MCF 10A (cell line): ENCODE measurements around the gene PTPRK. TPM values are rescaled to one million over a fixed set of nuclear protein-coding genes. Genes with fewer than 3 reads are reported as not detected.

Experiments
- BruUV-seq: library from RNA; stranded (reverse); fragments of 400-500 nt; replicated peaks from 2 replicates; lab custom pipeline; 2021; lab: Mats Ljungman, UMichigan
- CTCF ChIA-PET: fragments of 300-600 bp; sonication (Branson Sonifier 250); formaldehyde crosslinking; extraction: SDS; loops from one replicate; lab custom pipeline; 2021; ENCODE audit warnings: antibody characterized with exemption, inconsistent platforms; lab: Yijun Ruan, JAX
- POLR2A ChIA-PET: fragments of 300-600, 350-650 bp; sonication (Branson Sonifier 250); formaldehyde crosslinking; extraction: SDS; loops from one replicate; lab custom pipeline; 2020; ENCODE audit warnings: antibody characterized with exemption, inconsistent platforms; lab: Yijun Ruan, JAX
- DNase-seq: peaks from one replicate; pipeline ENCODE4 v3.0.0-alpha.2; 2018; ENCODE audit not compliant: unreplicated experiment
- H3K27ac Mint-ChIP-seq: one replicate; pipeline ENCODE4 v1.8.0; 2022; ENCODE audit warnings: mild to moderate bottlenecking, low read depth, mixed read lengths; ENCODE audit not compliant: unreplicated experiment
- H3K27me3 Mint-ChIP-seq: one replicate; pipeline ENCODE4 v1.8.0; 2022; ENCODE audit warnings: mixed read lengths; ENCODE audit not compliant: insufficient read depth, unreplicated experiment
- H3K36me3 Mint-ChIP-seq: one replicate; pipeline ENCODE4 v1.8.0; 2022; ENCODE audit warnings: mild to moderate bottlenecking, moderate library complexity, mixed read lengths; ENCODE audit not compliant: insufficient read depth, unreplicated experiment
- H3K4me1 Mint-ChIP-seq: one replicate; pipeline ENCODE4 v1.8.0; 2022; ENCODE audit warnings: mixed read lengths; ENCODE audit not compliant: insufficient read depth, unreplicated experiment
- H3K4me3 Mint-ChIP-seq: one replicate; pipeline ENCODE4 v1.8.0; 2022; ENCODE audit warnings: mild to moderate bottlenecking, moderate library complexity, mixed read lengths; ENCODE audit not compliant: unreplicated experiment
- H3K9me3 Mint-ChIP-seq: one replicate; pipeline ENCODE4 v1.8.0; 2022; ENCODE audit warnings: mixed read lengths; ENCODE audit not compliant: unreplicated experiment
- intact Hi-C: fragments of 100-400 bp; cut with micrococcal nuclease; formaldehyde crosslinking; loops from 2 replicates; pipeline ENCODE4 v1.14.1; 2022
- total RNA-seq: library from RNA; stranded (reverse); gene quantifications from 2 replicates; pipeline ENCODE4 v1.2.3, GENCODE V29; 2022
- TF ChIP-seq, protein P1 (sequence below): fragments of 200-600 bp; IDR thresholded peaks from one replicate; pipeline ENCODE4 v1.8.0; 2022; ENCODE audit warnings: antibody characterized with exemption, mild to moderate bottlenecking; ENCODE audit not compliant: unreplicated experiment

The PTPRK gene
- total RNA-seq, 1 experiment from 2014 or later = 50.2 TPM

DNA sequence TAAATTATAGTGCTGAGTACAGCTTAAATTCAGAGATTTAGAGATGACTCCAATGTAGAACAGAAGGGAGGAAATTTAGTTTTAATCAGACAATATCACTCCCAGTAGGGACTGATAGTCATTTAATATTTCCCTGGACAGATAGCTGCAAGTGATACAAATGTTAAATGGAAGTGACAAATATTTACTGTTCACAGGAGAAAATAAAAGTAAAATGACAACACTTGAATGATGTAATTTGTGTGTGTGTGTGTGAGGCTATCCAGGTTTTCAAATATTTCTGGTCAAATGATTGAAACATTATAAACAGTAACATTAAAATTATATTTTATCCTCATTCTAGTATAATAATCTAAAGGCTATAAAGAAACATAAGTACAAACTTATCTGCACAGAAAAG, 399.2 kb downstream of the PTPRK start:
- no peak overlapping the region for H3K27ac Mint-ChIP-seq
- no TSS peak for BruUV-seq
- no peaks in the 10 kb centered on the region for H3K9me3 Mint-ChIP-seq
- ChIA-PET CTCF (no interaction called here), POLR2A (no interaction called here)
- intact Hi-C loops = no loop called here
- no peaks in the 10 kb centered on the region for H3K36me3 Mint-ChIP-seq
- no peak overlapping the region for H3K4me3 Mint-ChIP-seq
- no peaks in the 10 kb centered on the region for H3K27me3 Mint-ChIP-seq
- TF ChIP-seq, protein P1, sequence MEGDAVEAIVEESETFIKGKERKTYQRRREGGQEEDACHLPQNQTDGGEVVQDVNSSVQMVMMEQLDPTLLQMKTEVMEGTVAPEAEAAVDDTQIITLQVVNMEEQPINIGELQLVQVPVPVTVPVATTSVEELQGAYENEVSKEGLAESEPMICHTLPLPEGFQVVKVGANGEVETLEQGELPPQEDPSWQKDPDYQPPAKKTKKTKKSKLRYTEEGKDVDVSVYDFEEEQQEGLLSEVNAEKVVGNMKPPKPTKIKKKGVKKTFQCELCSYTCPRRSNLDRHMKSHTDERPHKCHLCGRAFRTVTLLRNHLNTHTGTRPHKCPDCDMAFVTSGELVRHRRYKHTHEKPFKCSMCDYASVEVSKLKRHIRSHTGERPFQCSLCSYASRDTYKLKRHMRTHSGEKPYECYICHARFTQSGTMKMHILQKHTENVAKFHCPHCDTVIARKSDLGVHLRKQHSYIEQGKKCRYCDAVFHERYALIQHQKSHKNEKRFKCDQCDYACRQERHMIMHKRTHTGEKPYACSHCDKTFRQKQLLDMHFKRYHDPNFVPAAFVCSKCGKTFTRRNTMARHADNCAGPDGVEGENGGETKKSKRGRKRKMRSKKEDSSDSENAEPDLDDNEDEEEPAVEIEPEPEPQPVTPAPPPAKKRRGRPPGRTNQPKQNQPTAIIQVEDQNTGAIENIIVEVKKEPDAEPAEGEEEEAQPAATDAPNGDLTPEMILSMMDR = no peak
- H3K4me1 Mint-ChIP-seq = peaks cover 11% of the 10 kb centered on the region
- no peak for DNase-seq

DNA sequence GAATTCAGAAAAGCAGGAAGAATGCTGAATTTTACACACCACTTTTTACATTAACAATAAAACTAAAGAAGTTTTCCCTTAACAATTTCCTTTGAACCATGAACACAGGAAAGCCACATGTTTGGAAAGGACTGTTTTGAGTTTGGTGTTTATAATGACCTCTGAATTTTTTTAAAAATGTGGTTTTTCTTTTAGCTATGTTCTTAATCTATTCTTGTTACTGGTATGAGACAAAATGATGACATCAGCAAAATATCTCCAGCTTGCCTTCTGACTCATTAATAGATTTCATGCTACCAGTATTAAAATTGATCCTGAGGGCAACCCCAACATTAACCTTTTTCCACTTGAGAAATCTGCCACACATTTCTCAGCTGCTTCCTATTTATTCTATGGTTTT, 402.0 kb downstream of the PTPRK start:
- intact Hi-C loops = no loop called here
- no peak for DNase-seq
- Mint-ChIP-seq H3K27me3 (no peaks in the 10 kb centered on the region), H3K36me3 (no peaks in the 10 kb centered on the region), H3K9me3 (no peaks in the 10 kb centered on the region), H3K4me1 (peaks cover 10% of the 10 kb centered on the region), H3K4me3 (no peak overlapping the region), H3K27ac (no peak overlapping the region)
- no TSS peak for BruUV-seq
- TF ChIP-seq, protein P1 = no peak
- ChIA-PET CTCF (no interaction called here), POLR2A (no interaction called here)

DNA sequence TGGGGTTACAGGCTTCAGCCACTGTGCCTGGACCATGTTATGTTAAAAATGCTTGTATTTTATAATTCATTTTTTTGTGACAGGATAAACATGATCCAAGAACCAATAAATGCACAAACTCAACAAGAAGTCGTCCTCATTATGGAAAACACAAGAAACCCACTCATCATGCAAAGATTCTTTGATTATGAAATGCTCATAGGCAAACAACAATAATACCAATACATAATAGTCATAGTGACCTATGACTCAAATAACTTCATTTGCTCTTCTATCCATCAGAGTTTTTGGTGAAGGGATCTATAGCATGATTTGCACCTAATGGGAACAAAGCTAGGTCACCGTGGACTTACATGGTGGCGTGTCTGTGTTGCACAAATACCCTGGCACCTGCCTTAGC, 402.5 kb downstream of the PTPRK start:
- intact Hi-C loops = no loop called here

DNA sequence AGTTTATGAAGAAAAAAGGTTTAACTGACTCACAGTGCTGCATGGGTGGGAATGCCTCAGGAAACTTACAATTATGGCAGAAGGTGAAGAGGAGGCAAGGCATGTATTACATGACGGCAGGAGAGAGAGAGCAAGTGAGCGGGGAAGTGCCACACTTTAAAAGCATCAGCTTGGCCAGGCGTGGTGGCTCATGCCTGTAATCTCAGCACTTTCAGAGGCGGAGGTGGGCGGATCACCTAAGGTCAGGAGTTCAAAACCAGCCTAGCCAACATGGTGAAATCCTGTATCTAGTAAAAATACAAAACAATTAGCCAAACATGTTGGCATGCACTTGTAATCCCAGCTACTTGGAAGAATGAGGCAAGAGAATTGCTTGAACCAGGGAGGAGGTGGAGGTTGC, 406.2 kb downstream of the PTPRK start:
- CTCF ChIA-PET = interaction anchor here (0.6 kb wide), 1 partner anchor 756 kb away, joined by 5 read pairs; no protein-coding TSS in a partner anchor

More for the DNA sequence above, 402.5 kb downstream of the PTPRK start:
- H3K9me3 Mint-ChIP-seq = no peaks in the 10 kb centered on the region
- no peak overlapping the region for H3K27ac Mint-ChIP-seq
- CTCF ChIA-PET = no interaction called here
- TF ChIP-seq, protein P1 = no peak
- DNase-seq = no peak
- H3K27me3 Mint-ChIP-seq = no peaks in the 10 kb centered on the region
- POLR2A ChIA-PET = interaction anchor here (0.7 kb wide), 1 partner anchor 88 kb away, joined by 3 read pairs; no protein-coding TSS in a partner anchor
- H3K36me3 Mint-ChIP-seq = no peaks in the 10 kb centered on the region
- no peak overlapping the region for H3K4me3 Mint-ChIP-seq
- BruUV-seq = no TSS peak
- peaks cover 12% of the 10 kb centered on the region for H3K4me1 Mint-ChIP-seq

More for the DNA sequence above, 406.2 kb downstream of the PTPRK start:
- no peak overlapping the region for H3K27ac Mint-ChIP-seq
- POLR2A ChIA-PET = no interaction called here
- no TSS peak for BruUV-seq
- peaks cover 23% of the 10 kb centered on the region for H3K4me1 Mint-ChIP-seq
- no peak for DNase-seq
- no peak overlapping the region for H3K4me3 Mint-ChIP-seq
- H3K27me3 Mint-ChIP-seq = no peaks in the 10 kb centered on the region
- intact Hi-C loops = no loop called here
- TF ChIP-seq, protein P1 = no peak
- no peaks in the 10 kb centered on the region for H3K36me3 Mint-ChIP-seq
- no peaks in the 10 kb centered on the region for H3K9me3 Mint-ChIP-seq
